SKM-1 treated with dmso at 0.1 percent for 144 hours (cell line): ENCODE measurements around the gene FAM222A.

ENCODE experiments used
- DNase-seq: peaks from one replicate; lab custom pipeline; 2025; ENCODE audit not compliant: unreplicated experiment; lab: John Stamatoyannopoulos, UW

FAM222A gene

GRCh38 chr12:109818253-109818652 lies 104.6 kb downstream of the FAM222A start:
- no peak for DNase-seq

GRCh38 chr12:109818905-109819500 lies 105.4 kb downstream of the FAM222A start:
- no peak for DNase-seq
